A549 (cell line): ENCODE data around the gene EXOG.
A peak's percentile ranks its signal among the peaks of the same experiment; 100 is the strongest.

ENCODE experiments used
- CBX8 ChIP-seq: fragments of 200-600 bp; sonication (generic); IDR thresholded peaks from 2 replicates; pipeline ENCODE4 v1.6.1; 2016
- CEBPB ChIP-seq, 2 experiments: fragments of >200 bp in 1 of 2; sonication (Bioruptor Twin) in 1 of 2; formaldehyde crosslinking in 1 of 2; IDR thresholded peaks; 2 replicates each; pipeline ENCODE4 v1.6.1; 2012 to 2016
- EP300 ChIP-seq, 2 experiments: fragments of >200 bp; sonication (Bioruptor Twin); formaldehyde crosslinking; IDR thresholded peaks; 2 replicates in 1 of 2; 3 replicates in 1 of 2; pipeline ENCODE4 v1.6.1; 2016 to 2017
- JUN ChIP-seq, 2 experiments: fragments of >200 bp; sonication (Bioruptor Twin); formaldehyde crosslinking; IDR thresholded peaks; 2 replicates in 1 of 2; 3 replicates in 1 of 2; pipeline ENCODE4 v1.6.1; 2016 to 2017
- POLR2A ChIP-seq: IDR thresholded peaks from 2 replicates; pipeline ENCODE4 v1.6.1; 2012; ENCODE audit warnings: mild to moderate bottlenecking, low read length
- RARB ChIP-seq: fragments of 250-450 bp; sonication (Bioruptor Pico); IDR thresholded peaks from 2 replicates; pipeline ENCODE4 v1.8.0; 2021; ENCODE audit warnings: mild to moderate bottlenecking, moderate library complexity
- SMC3 ChIP-seq: fragments of >200 bp; sonication (Bioruptor Twin); formaldehyde crosslinking; IDR thresholded peaks from 3 replicates; pipeline ENCODE4 v1.6.1; 2018; ENCODE audit warnings: inconsistent platforms
- TF ChIP-seq, protein P1 (sequence below): fragments of >200 bp; sonication (Bioruptor Twin); formaldehyde crosslinking; IDR thresholded peaks from 3 replicates; pipeline ENCODE4 v1.5.1; 2016
- TF ChIP-seq, protein P2 (sequence below): IDR thresholded peaks from 2 replicates; pipeline ENCODE4 v1.6.1; 2012

DNA sequence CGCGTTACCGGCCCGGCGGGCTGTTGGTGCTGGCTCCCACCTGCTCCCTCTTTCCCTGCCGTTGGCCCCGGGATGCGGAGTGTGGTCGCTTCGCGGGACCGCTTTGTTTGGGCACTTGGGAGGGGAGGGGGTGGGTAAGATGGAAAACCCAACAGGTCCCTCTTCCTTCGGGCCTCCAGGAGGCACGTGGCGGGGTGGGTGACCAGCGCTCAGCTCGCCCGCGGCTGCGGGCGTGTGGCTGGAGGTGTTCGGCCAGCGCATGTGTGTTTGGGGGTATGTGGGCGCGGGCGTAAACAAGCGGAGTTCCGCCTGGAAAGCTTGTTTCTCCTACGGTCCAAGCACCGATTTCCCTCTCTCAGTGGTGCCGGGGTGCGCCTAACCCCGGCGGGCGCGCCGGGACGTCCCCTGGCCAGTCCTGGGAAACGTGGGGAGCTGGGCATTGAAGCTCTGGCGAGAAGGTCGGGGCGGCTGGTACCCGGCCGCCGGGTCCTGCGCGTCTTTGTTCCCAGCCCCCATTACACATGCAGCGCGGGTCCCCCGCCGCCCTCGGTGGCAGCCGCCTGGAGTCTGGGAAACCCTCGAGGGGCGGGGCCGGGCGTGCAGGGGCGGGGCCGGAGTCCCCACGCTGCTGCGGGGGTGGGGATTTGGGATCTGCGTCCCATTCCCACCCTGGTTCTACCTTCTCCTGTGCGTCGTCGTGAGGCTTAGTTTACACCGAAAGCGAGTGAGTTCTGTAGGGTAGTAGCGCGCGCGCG lies 41.1 kb upstream of the EXOG start:
- no peak for TF ChIP-seq CBX8
- TF ChIP-seq RARB (CRISPR knock-in tag): no peak
- peak in 1 of 2 experiments; percentile 26; a peak in 1 of 5 replicates for TF ChIP-seq JUN (IDR thresholded peaks at IDR 0.05)
- no peak for TF ChIP-seq EP300 (IDR thresholded peaks at IDR 0.05)
- TF ChIP-seq, protein P1, sequence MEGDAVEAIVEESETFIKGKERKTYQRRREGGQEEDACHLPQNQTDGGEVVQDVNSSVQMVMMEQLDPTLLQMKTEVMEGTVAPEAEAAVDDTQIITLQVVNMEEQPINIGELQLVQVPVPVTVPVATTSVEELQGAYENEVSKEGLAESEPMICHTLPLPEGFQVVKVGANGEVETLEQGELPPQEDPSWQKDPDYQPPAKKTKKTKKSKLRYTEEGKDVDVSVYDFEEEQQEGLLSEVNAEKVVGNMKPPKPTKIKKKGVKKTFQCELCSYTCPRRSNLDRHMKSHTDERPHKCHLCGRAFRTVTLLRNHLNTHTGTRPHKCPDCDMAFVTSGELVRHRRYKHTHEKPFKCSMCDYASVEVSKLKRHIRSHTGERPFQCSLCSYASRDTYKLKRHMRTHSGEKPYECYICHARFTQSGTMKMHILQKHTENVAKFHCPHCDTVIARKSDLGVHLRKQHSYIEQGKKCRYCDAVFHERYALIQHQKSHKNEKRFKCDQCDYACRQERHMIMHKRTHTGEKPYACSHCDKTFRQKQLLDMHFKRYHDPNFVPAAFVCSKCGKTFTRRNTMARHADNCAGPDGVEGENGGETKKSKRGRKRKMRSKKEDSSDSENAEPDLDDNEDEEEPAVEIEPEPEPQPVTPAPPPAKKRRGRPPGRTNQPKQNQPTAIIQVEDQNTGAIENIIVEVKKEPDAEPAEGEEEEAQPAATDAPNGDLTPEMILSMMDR: no peak
- TF ChIP-seq, protein P2, sequence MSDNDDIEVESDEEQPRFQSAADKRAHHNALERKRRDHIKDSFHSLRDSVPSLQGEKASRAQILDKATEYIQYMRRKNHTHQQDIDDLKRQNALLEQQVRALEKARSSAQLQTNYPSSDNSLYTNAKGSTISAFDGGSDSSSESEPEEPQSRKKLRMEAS: peak; percentile 90
- no peak for TF ChIP-seq SMC3
- TF ChIP-seq POLR2A: peak; percentile 24; the same call in 1 of the 2 replicates
- no peak for TF ChIP-seq CEBPB (IDR thresholded peaks at IDR 0.05)
